H1 (cell line): Measurements from ENCODE around the gene TSHZ2. TPM values are rescaled to one million over a fixed set of nuclear protein-coding genes. Genes with fewer than 3 reads are reported as not detected.

Experiments used
- CTCF ChIA-PET: fragments of 300-600 bp; sonication (Branson Sonifier 250); formaldehyde crosslinking; loops from one replicate; lab custom pipeline; 2021; ENCODE audit not compliant: partially characterized antibody; lab: Charles Lee
- POLR2A ChIA-PET: fragments of 300-600 bp; sonication (Branson Sonifier 250); formaldehyde crosslinking; loops from one replicate; lab custom pipeline; 2021; ENCODE audit warnings: inconsistent platforms; ENCODE audit not compliant: partially characterized antibody; lab: Charles Lee
- DNase-seq, 2 experiments: peaks; one replicate each; pipeline versions ENCODE4 v3.0.0 to v3.0.0-alpha.2; 2010 to 2022; ENCODE audit warnings: low spot score in 2 of 2, low read depth in 1 of 2, mixed read lengths in 1 of 2
- FAIRE-seq: peaks from 2 replicates; lab custom pipeline; 2011; peaks lifted over from hg19 to GRCh38; lab: Jason Lieb, UNC
- H2AFZ ChIP-seq: 2 replicates; pipeline ENCODE4 v1.8.1; 2012; ENCODE audit warnings: low read length, inconsistent platforms
- H2AK5ac ChIP-seq: 2 replicates; pipeline ENCODE4 v1.6.1; 2013; ENCODE audit warnings: low read depth, low read length
- H2BK120ac ChIP-seq: replicated peaks from 2 replicates; pipeline ENCODE3; 2013; ENCODE audit warnings: low read depth, low read length, inconsistent platforms
- H2BK12ac ChIP-seq: 2 replicates; pipeline ENCODE4 v1.6.1; 2013; ENCODE audit warnings: low read depth, low read length
- H2BK15ac ChIP-seq: 2 replicates; pipeline ENCODE4 v1.6.1; 2013; ENCODE audit warnings: low read length
- H2BK20ac ChIP-seq: 2 replicates; pipeline ENCODE4 v1.6.1; 2013; ENCODE audit warnings: low read length
- H2BK5ac ChIP-seq: 2 replicates; pipeline ENCODE4 v1.6.1; 2013; ENCODE audit warnings: low read depth, low read length
- H3K14ac ChIP-seq: 2 replicates; pipeline ENCODE4 v1.6.1; 2013; ENCODE audit warnings: inconsistent platforms; ENCODE audit not compliant: insufficient read length
- H3K18ac ChIP-seq: 2 replicates; pipeline ENCODE4 v1.6.1; 2013; ENCODE audit warnings: low read length; ENCODE audit errors: extremely low read depth
- H3K23ac ChIP-seq: 2 replicates; pipeline ENCODE4 v1.6.1; 2013; ENCODE audit warnings: inconsistent platforms; ENCODE audit not compliant: insufficient read length
- H3K23me2 ChIP-seq: 2 replicates; pipeline ENCODE4 v1.6.1; 2013; ENCODE audit warnings: low read depth, low read length
- H3K27ac ChIP-seq: 2 replicates; pipeline ENCODE4 v1.6.1; 2011; ENCODE audit warnings: low read depth, low read length, inconsistent platforms
- H3K27me3 ChIP-seq, 4 experiments: replicated peaks in 1 of 4; 1 replicate in 1 of 4; 2 replicates in 3 of 4; pipeline versions ENCODE4 v1.6.1 to v1.8.1; 2011 to 2013; ENCODE audit warnings: low read length in 3 of 4, mild to moderate bottlenecking in 3 of 4, inconsistent platforms in 2 of 4, mixed read lengths in 2 of 4, moderate library complexity in 1 of 4; ENCODE audit not compliant: control insufficient read depth in 3 of 4, insufficient read depth in 3 of 4; ENCODE audit errors: extremely low read depth in 1 of 4
- H3K36me3 ChIP-seq, 4 experiments: 2 replicates each; pipeline versions ENCODE4 v1.6.1 to v1.8.1; 2011 to 2013; ENCODE audit warnings: mild to moderate bottlenecking in 4 of 4, low read length in 3 of 4, moderate library complexity in 2 of 4, control low read depth in 1 of 4, inconsistent platforms in 1 of 4; ENCODE audit not compliant: insufficient read depth in 4 of 4, control insufficient read depth in 2 of 4
- H3K4ac ChIP-seq: replicated peaks from 2 replicates; pipeline ENCODE3; 2013; ENCODE audit warnings: low read length, low read depth, mixed read lengths, inconsistent platforms; ENCODE audit not compliant: insufficient read length
- H3K4me1 ChIP-seq, 4 experiments: replicated peaks in 1 of 4; 1 replicate in 1 of 4; 2 replicates in 3 of 4; pipeline versions ENCODE4 v1.6.1 to v1.8.1; 2011 to 2013; ENCODE audit warnings: low read length in 3 of 4, inconsistent platforms in 2 of 4, mixed read lengths in 1 of 4; ENCODE audit not compliant: insufficient read depth in 4 of 4, control insufficient read depth in 3 of 4
- H3K4me2 ChIP-seq, 2 experiments: 2 replicates each; pipeline versions ENCODE4 v1.6.1 to v1.8.1; 2011 to 2013; ENCODE audit warnings: low read depth in 2 of 2, low read length in 2 of 2, control low read depth in 1 of 2, inconsistent platforms in 1 of 2, mild to moderate bottlenecking in 1 of 2; ENCODE audit not compliant: insufficient read depth in 1 of 2
- H3K4me3 ChIP-seq, 4 experiments: fragments of 200-600, 300-600 bp in 1 of 4; sonication (generic), shearing (Covaris generic), sonication (Bioruptor Twin) in 1 of 4; 2 replicates each; pipeline versions ENCODE4 v1.5.1 to v1.8.1; 2011 to 2016; ENCODE audit warnings: low read length in 4 of 4, low read depth in 3 of 4, control low read depth in 2 of 4, inconsistent platforms in 2 of 4, mild to moderate bottlenecking in 2 of 4, mixed read lengths in 1 of 4, moderate library complexity in 1 of 4; ENCODE audit not compliant: insufficient read depth in 2 of 4; ENCODE audit errors: extremely low read depth in 1 of 4
- H3K56ac ChIP-seq: replicated peaks from 2 replicates; pipeline ENCODE3; 2013; ENCODE audit warnings: low read depth, mild to moderate bottlenecking, mixed read lengths, low read length, inconsistent platforms; ENCODE audit not compliant: insufficient read length
- H3K79me1 ChIP-seq: 2 replicates; pipeline ENCODE4 v1.6.1; 2013; ENCODE audit warnings: low read depth, low read length, control low read depth
- H3K79me2 ChIP-seq, 2 experiments: 2 replicates each; pipeline versions ENCODE4 v1.6.1 to v1.8.1; 2012 to 2013; ENCODE audit warnings: low read length in 2 of 2, mild to moderate bottlenecking in 2 of 2, inconsistent platforms in 1 of 2; ENCODE audit not compliant: insufficient read depth in 2 of 2, control insufficient read depth in 1 of 2
- H3K9ac ChIP-seq, 4 experiments: replicated peaks in 1 of 4; 1 replicate in 1 of 4; 2 replicates in 3 of 4; pipeline versions ENCODE4 v1.6.1 to v1.8.1; 2011 to 2013; ENCODE audit warnings: low read depth in 3 of 4, low read length in 3 of 4, control low read depth in 2 of 4, mild to moderate bottlenecking in 2 of 4, moderate library complexity in 2 of 4, inconsistent platforms in 1 of 4; ENCODE audit errors: extremely low read depth in 1 of 4
- H3K9me3 ChIP-seq, 2 experiments: 2 replicates each; pipeline versions ENCODE4 v1.6.1 to v1.8.1; 2012 to 2013; ENCODE audit warnings: mild to moderate bottlenecking in 2 of 2, moderate library complexity in 2 of 2, control low read depth in 1 of 2, inconsistent platforms in 1 of 2, low read depth in 1 of 2, low read length in 1 of 2, mixed read lengths in 1 of 2; ENCODE audit not compliant: insufficient read depth in 2 of 2
- H4K20me1 ChIP-seq, 2 experiments: replicated peaks in 1 of 2; 2 replicates each; pipeline versions ENCODE3 to v1.8.1; 2011 to 2013; ENCODE audit warnings: inconsistent platforms in 2 of 2, low read length in 2 of 2, mild to moderate bottlenecking in 1 of 2; ENCODE audit not compliant: insufficient read depth in 2 of 2, control insufficient read depth in 1 of 2
- H4K5ac ChIP-seq: 2 replicates; pipeline ENCODE4 v1.6.1; 2013; ENCODE audit warnings: low read length, low read depth, mixed read lengths, inconsistent platforms; ENCODE audit not compliant: insufficient read length
- H4K8ac ChIP-seq: 2 replicates; pipeline ENCODE4 v1.8.0; 2013; ENCODE audit warnings: mild to moderate bottlenecking, moderate library complexity, low read length, inconsistent platforms; ENCODE audit not compliant: insufficient read depth; ENCODE audit errors: extremely low read depth
- H4K91ac ChIP-seq: replicated peaks from 2 replicates; pipeline ENCODE3; 2013; ENCODE audit warnings: low read length, mixed read lengths, inconsistent platforms; ENCODE audit not compliant: insufficient read length
- EP300 ChIP-seq, 2 experiments: IDR thresholded peaks; 1 replicate in 1 of 2; 2 replicates in 1 of 2; pipeline ENCODE4 v1.6.1; 2011 to 2012; ENCODE audit warnings: low read depth in 2 of 2, low read length in 2 of 2, mild to moderate bottlenecking in 2 of 2, borderline replicate concordance in 1 of 2, inconsistent platforms in 1 of 2, moderate library complexity in 1 of 2
- FOSL1 ChIP-seq: IDR thresholded peaks from 2 replicates; pipeline ENCODE4 v1.6.1; 2011; ENCODE audit warnings: mild to moderate bottlenecking, low read depth, low read length, moderate library complexity; ENCODE audit not compliant: insufficient read depth
- TAF1 ChIP-seq: IDR thresholded peaks from 2 replicates; pipeline ENCODE4 v1.6.1; 2011; ENCODE audit warnings: mild to moderate bottlenecking, low read depth, low read length
- TAF7 ChIP-seq: optimal IDR thresholded peaks from 2 replicates; pipeline ENCODE3; 2011; ENCODE audit warnings: low read depth, mild to moderate bottlenecking, inconsistent platforms, low read length, moderate library complexity, borderline replicate concordance
- WGBS, 2 experiments: shearing (Covaris generic) in 1 of 2; methylation state at CpG; one replicate each; pipeline versions ENCODE4 v1.1.6 to v1.1.7; 2013 to 2015; ENCODE audit warnings: low lambda C conversion rate in 2 of 2, mixed read lengths in 2 of 2, inconsistent platforms in 1 of 2, low coverage in 1 of 2, missing lambda C conversion rate in 1 of 2; ENCODE audit not compliant: insufficient replicate concordance in 2 of 2, insufficient coverage in 1 of 2, insufficient read length in 1 of 2; ENCODE audit errors: extremely low coverage in 1 of 2, missing lambda C conversion rate in 1 of 2; 5-methylcytosine and 5-hydroxymethylcytosine counted together
- polyA plus RNA-seq, 7 experiments: library from polyadenylated mRNA; depleted of rRNA in 3 of 7; stranded (reverse) in 5 of 7; unstranded in 2 of 7; fragments of >200 nt in 5 of 7; fragments of 200-250 nt in 2 of 7; gene quantifications; 1 replicate in 5 of 7; 2 replicates in 1 of 7; 4 replicates in 1 of 7; pipeline versions ENCODE4 v1.2.1 to v1.2.3, GENCODE V29; 2011 to 2013; ENCODE audit warnings: missing spikeins in 2 of 7, mixed read lengths in 2 of 7
- total RNA-seq: library from RNA; stranded (reverse); fragmentation: NEBNext Ultra II Directional; extraction: Animal tissue kit (Norgen Biotek cat#: 25700); gene quantifications from 2 replicates; pipeline ENCODE4 v1.2.1, GENCODE V29; 2021
- TF ChIP-seq, protein P1 (sequence below): IDR thresholded peaks from 2 replicates; pipeline ENCODE4 v1.6.1; 2012; ENCODE audit warnings: inconsistent platforms

The TSHZ2 gene
- total and polyA plus RNA-seq, 2 of the 8 experiments (the other 6 are each of a cell fraction or from before 2014, with no cell fraction given), result 0.14 to 0.30 TPM

DNA sequence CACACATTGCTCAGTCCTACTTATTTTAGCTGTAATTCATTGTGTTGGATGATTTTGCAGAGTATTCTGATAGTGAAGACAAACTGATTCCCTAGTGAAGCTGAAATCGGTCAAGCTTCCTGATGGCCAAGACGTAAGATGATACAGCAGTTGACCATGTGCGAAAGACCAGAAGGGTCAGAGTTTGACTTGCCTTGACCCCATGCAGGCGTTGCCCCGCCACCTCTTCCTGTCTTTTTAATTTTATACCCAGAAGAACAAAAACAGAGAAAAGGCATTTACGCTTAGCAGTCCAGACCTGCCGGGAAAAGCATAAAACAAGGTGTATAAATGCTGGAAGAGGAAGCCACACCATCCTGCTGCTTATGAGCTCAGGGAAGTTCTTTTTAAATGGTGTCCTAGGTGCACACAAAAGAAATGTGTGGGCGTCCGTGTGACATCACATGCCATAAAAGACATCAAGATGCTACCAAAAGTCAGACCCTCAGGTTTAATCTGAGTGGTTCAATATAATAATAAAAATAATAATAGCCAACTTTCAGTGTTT lies 32.2 kb downstream of the TSHZ2 start:
- no peaks in the 10 kb centered on the region for H3K9me3 ChIP-seq
- H2AFZ ChIP-seq, result no peak overlapping the region
- no peak overlapping the region for H2BK15ac ChIP-seq
- no peak for TF ChIP-seq EP300 (IDR thresholded peaks at IDR 0.05; ENCODE audit: borderline replicate concordance in 1 of 2, low read depth in 2 of 2, low read length in 2 of 2)
- TF ChIP-seq TAF1, result no peak
- TF ChIP-seq, protein P1, sequence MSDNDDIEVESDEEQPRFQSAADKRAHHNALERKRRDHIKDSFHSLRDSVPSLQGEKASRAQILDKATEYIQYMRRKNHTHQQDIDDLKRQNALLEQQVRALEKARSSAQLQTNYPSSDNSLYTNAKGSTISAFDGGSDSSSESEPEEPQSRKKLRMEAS, result no peak
- TF ChIP-seq FOSL1, result no peak
- no peak for TF ChIP-seq TAF7
- TF ChIP-seq, all 59 proteins: peak for 0
- no peak overlapping the region for H3K4me2 ChIP-seq
- H3K56ac ChIP-seq, result no peak overlapping the region
- no peaks in the 10 kb centered on the region for H3K79me1 ChIP-seq
- H3K14ac ChIP-seq, result no peak overlapping the region
- no peak overlapping the region for H2AK5ac ChIP-seq
- no peaks in the 10 kb centered on the region for H3K27me3 ChIP-seq
- H4K91ac ChIP-seq, result no peak overlapping the region
- no peaks in the 10 kb centered on the region for H3K4me1 ChIP-seq
- DNase-seq (no peak), FAIRE-seq (no peak)
- CTCF ChIA-PET, result interaction anchor here (0.6 to 1.5 kb wide), 2 partner anchors 18 to 960 kb away, joined by 3 read pairs; no protein-coding TSS in a partner anchor
- no peak overlapping the region for H3K4me3 ChIP-seq
- no peak overlapping the region for H3K18ac ChIP-seq
- 94% methylated on average over 9 of the region's 9 CpGs; no CpG with 5 or more reads in 1 of the 2 experiments for WGBS, 2 experiments
- no peak overlapping the region for H3K4ac ChIP-seq
- H2BK5ac ChIP-seq, result no peak overlapping the region
- H3K23me2 ChIP-seq, result no peaks in the 10 kb centered on the region; the same call in 1 of the 2 replicates
- POLR2A ChIA-PET, result no interaction called here
- no peak overlapping the region for H2BK20ac ChIP-seq
- no peak overlapping the region for H2BK120ac ChIP-seq
- no peak overlapping the region for H3K23ac ChIP-seq
- H4K5ac ChIP-seq, result no peak overlapping the region
- H2BK12ac ChIP-seq, result no peak overlapping the region
- no peak overlapping the region for H4K8ac ChIP-seq
- no peak overlapping the region for H3K9ac ChIP-seq
- H3K27ac ChIP-seq, result no peak overlapping the region
- H4K20me1 ChIP-seq, result no peaks in the 10 kb centered on the region
- no peaks in the 10 kb centered on the region for H3K79me2 ChIP-seq
- H3K36me3 ChIP-seq, result no peaks in the 10 kb centered on the region; a peak in 1 of 8 replicates
